ENCODE results near the gene HYI.

HYI gene

GRCh38 chr1:43445606-43446387, 7.9 kb downstream of the HYI start:
- Histone ChIP-seq H3K36me3 (ENCODE audit: control insufficient read depth in 5 of 5, insufficient read depth in 5 of 5, low read length in 5 of 5) (peaks cover 0 to 100% (median 98%) of the 10 kb centered on the region in 5 donors), H3K4me1 (ENCODE audit: control insufficient read depth in 5 of 5, insufficient read depth in 5 of 5, low read length in 5 of 5) (peaks cover 0 to 36% (median 29%) of the 10 kb centered on the region in 5 donors), H3K9me3 (ENCODE audit: control insufficient read depth in 5 of 5, low read length in 5 of 5) (no peaks in the 10 kb centered on the region), H3K4me3 (ENCODE audit: low read depth in 1 of 5, low read length in 5 of 5) (no peak overlapping the region), H3K27me3 (ENCODE audit: control insufficient read depth in 5 of 5, insufficient read depth in 4 of 5, low read length in 5 of 5) (no peaks in the 10 kb centered on the region), H3K9ac (ENCODE audit: low read length in 5 of 5) (no peak overlapping the region), H3K27ac (ENCODE audit: low read depth, low read length) (no peak overlapping the region)

GRCh38 chr1:43444836-43445235, 8.9 kb downstream of the HYI start:
- peaks cover 0 to 100% (median 98%) of the 10 kb centered on the region in 5 donors for H3K36me3 ChIP-seq (ENCODE audit: control insufficient read depth in 5 of 5, insufficient read depth in 5 of 5, low read length in 5 of 5)
- peaks cover 0 to 36% (median 29%) of the 10 kb centered on the region in 5 donors for H3K4me1 ChIP-seq (ENCODE audit: control insufficient read depth in 5 of 5, insufficient read depth in 5 of 5, low read length in 5 of 5)
- H3K9me3 ChIP-seq (ENCODE audit: control insufficient read depth in 5 of 5, low read length in 5 of 5) = no peaks in the 10 kb centered on the region
- no peaks in the 10 kb centered on the region for H3K27me3 ChIP-seq (ENCODE audit: control insufficient read depth in 5 of 5, insufficient read depth in 4 of 5, low read length in 5 of 5)
- H3K27ac ChIP-seq (ENCODE audit: low read depth, low read length) = no peak overlapping the region
- H3K9ac ChIP-seq (ENCODE audit: low read length in 5 of 5) = peak overlapping the region in 2 of 5 donors; percentile 6 to 13
- H3K4me3 ChIP-seq (ENCODE audit: low read depth in 1 of 5, low read length in 5 of 5) = no peak overlapping the region

DNA sequence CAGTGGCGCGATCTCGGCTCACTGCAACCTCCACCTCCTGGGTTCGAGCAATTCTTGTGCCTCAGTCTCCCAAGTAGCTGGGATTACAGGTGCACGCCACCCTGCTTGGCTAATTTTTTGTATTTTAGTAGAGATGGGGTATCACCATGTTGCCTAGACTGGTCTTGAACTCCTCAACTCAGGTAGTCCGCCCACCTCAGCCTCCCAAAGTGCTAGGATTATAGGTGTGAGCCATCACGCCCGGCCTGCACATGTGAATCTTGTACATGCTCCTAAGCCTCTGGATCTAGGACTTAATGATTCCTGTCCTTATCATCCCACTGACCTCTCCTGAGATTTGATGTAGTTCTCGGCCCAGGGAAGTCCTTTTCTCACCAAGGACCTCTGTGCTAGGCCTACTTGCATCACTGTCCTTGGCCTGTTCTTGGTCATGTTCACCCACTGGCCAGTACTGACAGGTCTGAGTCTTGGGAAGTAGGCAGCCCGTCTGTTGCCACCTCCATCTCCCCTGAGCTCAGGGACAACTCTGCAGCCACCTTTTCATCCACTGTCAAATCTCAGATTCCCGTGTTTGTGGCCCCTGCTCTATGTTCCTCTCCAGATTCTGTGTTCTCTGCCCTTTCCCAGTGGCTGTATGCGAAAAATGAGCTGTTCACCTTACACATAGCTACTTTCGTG, 9.4 kb downstream of the HYI start:
- Histone ChIP-seq H3K27ac (ENCODE audit: low read depth, low read length) (no peak overlapping the region), H3K4me3 (ENCODE audit: low read depth in 1 of 5, low read length in 5 of 5) (no peak overlapping the region), H3K9me3 (ENCODE audit: control insufficient read depth in 5 of 5, low read length in 5 of 5) (no peaks in the 10 kb centered on the region), H3K36me3 (ENCODE audit: control insufficient read depth in 5 of 5, insufficient read depth in 5 of 5, low read length in 5 of 5) (peaks cover 0 to 100% (median 98%) of the 10 kb centered on the region in 5 donors), H3K4me1 (ENCODE audit: control insufficient read depth in 5 of 5, insufficient read depth in 5 of 5, low read length in 5 of 5) (peaks cover 0 to 32% (median 26%) of the 10 kb centered on the region in 5 donors), H3K9ac (ENCODE audit: low read length in 5 of 5) (peak overlapping the region in 1 of 5 donors; percentile 6), H3K27me3 (ENCODE audit: control insufficient read depth in 5 of 5, insufficient read depth in 4 of 5, low read length in 5 of 5) (no peaks in the 10 kb centered on the region)

- Histone ChIP-seq H3K4me3 (ENCODE audit: low read depth in 1 of 5, low read length in 5 of 5) (no peak overlapping the region), H3K9me3 (ENCODE audit: control insufficient read depth in 5 of 5, low read length in 5 of 5) (no peaks in the 10 kb centered on the region), H3K27me3 (ENCODE audit: control insufficient read depth in 5 of 5, insufficient read depth in 4 of 5, low read length in 5 of 5) (no peaks in the 10 kb centered on the region), H3K4me1 (ENCODE audit: control insufficient read depth in 5 of 5, insufficient read depth in 5 of 5, low read length in 5 of 5) (peaks cover 0 to 23% (median 18%) of the 10 kb centered on the region in 5 donors), H3K36me3 (ENCODE audit: control insufficient read depth in 5 of 5, insufficient read depth in 5 of 5, low read length in 5 of 5) (peaks cover 0 to 100% (median 98%) of the 10 kb centered on the region in 5 donors), H3K9ac (ENCODE audit: low read length in 5 of 5) (no peak overlapping the region), H3K27ac (ENCODE audit: low read depth, low read length) (no peak overlapping the region)
Measured at GRCh38 chr1:43443197-43443946, 10.4 kb downstream of the HYI start.

DNA sequence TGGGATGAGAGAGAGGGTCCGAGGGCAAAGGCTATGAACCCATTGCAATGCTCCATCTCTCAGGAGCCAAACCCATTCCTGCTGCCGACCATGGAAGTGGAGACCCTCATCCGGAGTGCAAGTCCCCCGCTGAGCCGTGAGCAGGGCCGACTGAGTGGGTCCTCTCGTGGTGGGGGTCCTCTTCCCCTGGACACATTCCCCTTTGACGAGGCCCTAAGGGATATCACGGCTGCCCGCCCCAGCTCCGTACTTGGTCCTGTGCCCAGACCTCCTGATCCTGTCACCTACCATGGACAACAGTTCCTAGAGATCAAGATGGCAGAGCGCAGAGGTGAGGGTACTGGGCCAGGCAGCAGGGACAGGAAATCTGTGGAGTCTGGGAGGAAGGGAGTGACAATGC, 11.0 kb downstream of the HYI start:
- Histone ChIP-seq H3K27me3 (ENCODE audit: control insufficient read depth in 5 of 5, insufficient read depth in 4 of 5, low read length in 5 of 5) (no peaks in the 10 kb centered on the region), H3K9ac (ENCODE audit: low read length in 5 of 5) (no peak overlapping the region), H3K36me3 (ENCODE audit: control insufficient read depth in 5 of 5, insufficient read depth in 5 of 5, low read length in 5 of 5) (peaks cover 0 to 99% (median 96%) of the 10 kb centered on the region in 5 donors), H3K4me1 (ENCODE audit: control insufficient read depth in 5 of 5, insufficient read depth in 5 of 5, low read length in 5 of 5) (peaks cover 0 to 23% (median 18%) of the 10 kb centered on the region in 5 donors), H3K27ac (ENCODE audit: low read depth, low read length) (no peak overlapping the region), H3K4me3 (ENCODE audit: low read depth in 1 of 5, low read length in 5 of 5) (no peak overlapping the region), H3K9me3 (ENCODE audit: control insufficient read depth in 5 of 5, low read length in 5 of 5) (no peaks in the 10 kb centered on the region)

DNA sequence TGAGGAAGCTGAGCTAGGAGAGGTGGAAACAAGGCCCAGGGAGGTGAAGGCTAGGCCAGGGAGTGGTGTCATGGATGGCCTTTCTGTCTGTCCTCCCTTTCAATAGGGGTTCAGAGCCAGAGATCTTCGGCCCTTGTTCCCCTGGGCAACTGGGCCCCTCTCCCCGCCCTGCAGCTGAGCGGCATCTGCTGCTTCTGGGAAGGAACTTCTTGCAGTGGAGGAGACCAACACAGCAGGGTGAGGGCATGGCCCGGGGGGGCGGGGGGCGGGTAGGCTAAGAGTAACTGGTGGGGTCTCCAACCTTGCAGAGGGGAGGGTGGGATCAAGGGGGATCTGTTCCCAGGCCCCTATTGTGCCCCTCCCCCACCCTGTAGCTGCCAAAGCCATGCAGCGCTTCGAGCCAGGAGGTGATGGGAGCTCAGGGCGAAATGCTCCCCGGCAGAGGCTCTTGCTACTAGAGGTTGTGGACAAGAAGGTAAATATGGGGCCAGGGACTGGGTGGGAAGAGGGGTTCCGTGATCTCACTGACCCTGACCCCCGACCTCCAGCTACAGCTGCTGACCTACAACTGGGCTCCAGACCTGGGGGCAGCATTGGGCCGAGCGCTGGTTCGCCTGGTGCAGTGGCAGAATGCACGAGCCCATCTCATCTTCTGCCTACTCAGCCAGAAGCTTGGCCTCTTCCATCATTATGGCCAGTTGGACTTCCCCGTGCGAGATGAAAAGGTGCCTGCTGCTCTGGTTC, 11.7 kb downstream of the HYI start:
- Histone ChIP-seq H3K9ac (ENCODE audit: low read length in 5 of 5) (no peak overlapping the region), H3K36me3 (ENCODE audit: control insufficient read depth in 5 of 5, insufficient read depth in 5 of 5, low read length in 5 of 5) (peaks cover 0 to 99% (median 94%) of the 10 kb centered on the region in 5 donors), H3K27ac (ENCODE audit: low read depth, low read length) (no peak overlapping the region), H3K4me3 (ENCODE audit: low read depth in 1 of 5, low read length in 5 of 5) (no peak overlapping the region), H3K9me3 (ENCODE audit: control insufficient read depth in 5 of 5, low read length in 5 of 5) (no peaks in the 10 kb centered on the region), H3K4me1 (ENCODE audit: control insufficient read depth in 5 of 5, insufficient read depth in 5 of 5, low read length in 5 of 5) (peaks cover 0 to 28% (median 24%) of the 10 kb centered on the region in 5 donors), H3K27me3 (ENCODE audit: control insufficient read depth in 5 of 5, insufficient read depth in 4 of 5, low read length in 5 of 5) (no peaks in the 10 kb centered on the region)

DNA sequence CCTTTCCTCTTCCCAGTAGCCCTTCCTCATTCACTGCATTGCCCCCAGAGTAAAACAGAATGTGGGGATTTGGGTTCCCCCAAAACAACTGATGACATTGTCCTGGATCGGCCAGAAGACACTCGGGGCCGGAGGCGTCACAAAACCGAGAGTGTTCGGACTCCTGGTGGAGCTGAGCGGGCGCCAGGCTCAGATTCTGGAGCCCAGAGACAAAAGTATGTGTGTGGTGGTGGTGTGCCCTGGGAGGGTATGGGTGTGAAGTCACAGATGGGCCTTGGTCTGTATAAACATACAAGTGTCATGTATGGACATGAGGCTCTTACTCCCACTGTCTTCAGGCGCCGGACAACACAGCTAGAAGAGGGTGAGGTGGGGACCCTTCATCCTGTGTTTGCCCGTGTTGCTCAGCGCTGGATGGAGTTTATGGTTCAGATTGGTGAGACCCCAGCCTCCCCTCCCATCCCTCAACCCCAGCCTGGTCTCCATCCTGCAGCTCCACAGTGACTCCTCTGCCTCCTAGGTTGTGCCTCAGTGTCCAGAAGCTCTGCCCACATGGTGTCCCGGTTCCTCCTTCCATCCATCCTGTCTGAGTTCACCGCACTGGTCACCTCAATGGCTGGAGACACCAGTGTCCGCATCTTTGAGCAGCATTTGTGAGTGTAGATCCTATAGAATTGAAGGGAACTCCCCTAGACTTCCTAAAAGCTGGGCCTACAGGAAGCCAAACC, 12.4 kb downstream of the HYI start:
- peaks cover 0 to 98% (median 87%) of the 10 kb centered on the region in 5 donors for H3K36me3 ChIP-seq (ENCODE audit: control insufficient read depth in 5 of 5, insufficient read depth in 5 of 5, low read length in 5 of 5)
- no peaks in the 10 kb centered on the region for H3K9me3 ChIP-seq (ENCODE audit: control insufficient read depth in 5 of 5, low read length in 5 of 5)
- H3K27ac ChIP-seq (ENCODE audit: low read depth, low read length) = no peak overlapping the region
- no peak overlapping the region for H3K9ac ChIP-seq (ENCODE audit: low read length in 5 of 5)
- H3K4me1 ChIP-seq (ENCODE audit: control insufficient read depth in 5 of 5, insufficient read depth in 5 of 5, low read length in 5 of 5) = peaks cover 5 to 35% (median 31%) of the 10 kb centered on the region in 5 donors
- no peaks in the 10 kb centered on the region for H3K27me3 ChIP-seq (ENCODE audit: control insufficient read depth in 5 of 5, insufficient read depth in 4 of 5, low read length in 5 of 5)
- no peak overlapping the region for H3K4me3 ChIP-seq (ENCODE audit: low read depth in 1 of 5, low read length in 5 of 5)

- Histone ChIP-seq H3K4me1 (ENCODE audit: control insufficient read depth in 5 of 5, insufficient read depth in 5 of 5, low read length in 5 of 5) (peaks cover 11 to 42% (median 39%) of the 10 kb centered on the region in 5 donors), H3K36me3 (ENCODE audit: control insufficient read depth in 5 of 5, insufficient read depth in 5 of 5, low read length in 5 of 5) (peaks cover 0 to 89% (median 77%) of the 10 kb centered on the region in 5 donors), H3K9me3 (ENCODE audit: control insufficient read depth in 5 of 5, low read length in 5 of 5) (no peaks in the 10 kb centered on the region), H3K4me3 (ENCODE audit: low read depth in 1 of 5, low read length in 5 of 5) (no peak overlapping the region), H3K27ac (ENCODE audit: low read depth, low read length) (no peak overlapping the region), H3K9ac (ENCODE audit: low read length in 5 of 5) (no peak overlapping the region), H3K27me3 (ENCODE audit: control insufficient read depth in 5 of 5, insufficient read depth in 4 of 5, low read length in 5 of 5) (no peaks in the 10 kb centered on the region)
Measured at GRCh38 chr1:43440358-43440757, 13.4 kb downstream of the HYI start.

GRCh38 chr1:43439781-43440180, 13.9 kb downstream of the HYI start:
- Histone ChIP-seq H3K4me1 (ENCODE audit: control insufficient read depth in 5 of 5, insufficient read depth in 5 of 5, low read length in 5 of 5) (peaks cover 15 to 42% (median 39%) of the 10 kb centered on the region in 5 donors), H3K27ac (ENCODE audit: low read depth, low read length) (no peak overlapping the region), H3K4me3 (ENCODE audit: low read depth in 1 of 5, low read length in 5 of 5) (no peak overlapping the region), H3K27me3 (ENCODE audit: control insufficient read depth in 5 of 5, insufficient read depth in 4 of 5, low read length in 5 of 5) (no peaks in the 10 kb centered on the region), H3K36me3 (ENCODE audit: control insufficient read depth in 5 of 5, insufficient read depth in 5 of 5, low read length in 5 of 5) (peaks cover under 1 to 89% (median 77%) of the 10 kb centered on the region in 5 donors), H3K9me3 (ENCODE audit: control insufficient read depth in 5 of 5, low read length in 5 of 5) (no peaks in the 10 kb centered on the region), H3K9ac (ENCODE audit: low read length in 5 of 5) (no peak overlapping the region)

All from subcutaneous abdominal adipose tissue (tissue), 5 donors.